Neural cell (in vitro differentiated cells): Measurements from ENCODE around the gene AKAP9. TPM values are rescaled to one million over a fixed set of nuclear protein-coding genes. Genes with fewer than 3 reads are reported as not detected.

Source experiments
- H2AFZ ChIP-seq: fragments of 200-600, 300-800 bp; sonication (generic), shearing (Covaris generic); 2 replicates; pipeline ENCODE4 v1.6.0; 2014; ENCODE audit warnings: low read depth, mild to moderate bottlenecking, antibody characterized with exemption, low read length, moderate library complexity
- H3F3A ChIP-seq: fragments of 200-600 bp; shearing (Covaris generic); 2 replicates; pipeline ENCODE4 v1.6.1; 2016; ENCODE audit warnings: mild to moderate bottlenecking, moderate library complexity, mixed read lengths, antibody characterized with exemption, low read length; ENCODE audit not compliant: insufficient read depth, poor library complexity, severe bottlenecking
- H3K27ac ChIP-seq: fragments of 200-600, 300-800 bp; sonication (generic), shearing (Covaris generic); 2 replicates; pipeline ENCODE4 v1.5.1; 2014; ENCODE audit warnings: mild to moderate bottlenecking, low read length, moderate library complexity
- H3K27me3 ChIP-seq: fragments of 300-800, 200-600 bp; sonication (generic), shearing (Covaris generic); 2 replicates; pipeline ENCODE4 v1.6.0; 2014; ENCODE audit warnings: mild to moderate bottlenecking, low read depth, low read length, moderate library complexity; ENCODE audit not compliant: insufficient read depth
- H3K36me3 ChIP-seq: fragments of 300-800, 200-600 bp; sonication (generic), shearing (Covaris generic); 2 replicates; pipeline ENCODE4 v1.5.1; 2014; ENCODE audit warnings: mild to moderate bottlenecking, antibody characterized with exemption, low read length, moderate library complexity; ENCODE audit not compliant: insufficient read depth
- H3K4me2 ChIP-seq: fragments of 300-800, 200-600 bp; sonication (generic), shearing (Covaris generic); 2 replicates; pipeline ENCODE4 v1.6.0; 2014; ENCODE audit warnings: mild to moderate bottlenecking, low read length
- H3K4me3 ChIP-seq: fragments of 300-800, 200-600 bp; sonication (generic), shearing (Covaris generic); 2 replicates; pipeline ENCODE4 v1.5.1; 2014; ENCODE audit warnings: mild to moderate bottlenecking, low read length, moderate library complexity
- H3K79me2 ChIP-seq: fragments of 200-600 bp; shearing (Covaris generic); replicated peaks from 2 replicates; pipeline ENCODE4 v1.6.0; 2014; ENCODE audit warnings: mild to moderate bottlenecking, low read length, moderate library complexity; ENCODE audit not compliant: insufficient read depth
- H3K9ac ChIP-seq: fragments of 300-800, 200-600 bp; sonication (generic), shearing (Covaris generic); 2 replicates; pipeline ENCODE4 v1.6.1; 2016; ENCODE audit warnings: mild to moderate bottlenecking, low read length, mixed read lengths
- H3K9me2 ChIP-seq: fragments of 200-600 bp; shearing (Covaris generic); 2 replicates; pipeline ENCODE4 v1.6.1; 2016; ENCODE audit warnings: mild to moderate bottlenecking, low read length, mixed read lengths; ENCODE audit not compliant: insufficient read depth
- H3K9me3 ChIP-seq: fragments of 200-600, 300-800 bp; sonication (generic), shearing (Covaris generic); 2 replicates; pipeline ENCODE4 v1.6.1; 2016; ENCODE audit warnings: mild to moderate bottlenecking, mixed run types, low read length, moderate library complexity, mixed read lengths
- H4K20me1 ChIP-seq: fragments of 200-600 bp; shearing (Covaris generic); 2 replicates; pipeline ENCODE4 v1.6.1; 2016; ENCODE audit warnings: mild to moderate bottlenecking, mixed run types; ENCODE audit not compliant: insufficient read depth
- EP300 ChIP-seq: fragments of 450-650 bp; conservative IDR thresholded peaks from 2 replicates; pipeline ENCODE4 v1.6.1; 2014; ENCODE audit warnings: antibody characterized with exemption, mild to moderate bottlenecking, moderate library complexity; ENCODE audit not compliant: poor library complexity, severe bottlenecking
- EZH2 ChIP-seq: fragments of 200-600, 300-800 bp; shearing (Covaris generic), sonication (generic); IDR thresholded peaks from 2 replicates; pipeline ENCODE4 v1.6.1; 2014; ENCODE audit warnings: antibody characterized with exemption, low read length, borderline replicate concordance, mild to moderate bottlenecking; ENCODE audit not compliant: insufficient read depth, poor library complexity, severe bottlenecking
- MXI1 ChIP-seq: fragments of 450-650 bp; conservative IDR thresholded peaks from 2 replicates; pipeline ENCODE4 v1.6.1; 2014; ENCODE audit warnings: antibody characterized with exemption, mild to moderate bottlenecking; ENCODE audit not compliant: poor library complexity, severe bottlenecking
- POLR2AphosphoS5 ChIP-seq: IDR thresholded peaks from 2 replicates; pipeline ENCODE4 v1.6.1; 2012
- RAD21 ChIP-seq: fragments of 450-650 bp; conservative IDR thresholded peaks from 2 replicates; pipeline ENCODE4 v1.6.1; 2014; ENCODE audit warnings: antibody characterized with exemption, mild to moderate bottlenecking, moderate library complexity
- SMC3 ChIP-seq: fragments of 450-650 bp; conservative IDR thresholded peaks from 2 replicates; pipeline ENCODE4 v1.6.1; 2014; ENCODE audit warnings: antibody characterized with exemption, mild to moderate bottlenecking, moderate library complexity; ENCODE audit not compliant: poor library complexity
- TAF1 ChIP-seq: IDR thresholded peaks from 2 replicates; pipeline ENCODE4 v1.6.1; 2012; ENCODE audit warnings: low read depth
- polyA plus RNA-seq: library from polyadenylated mRNA; depleted of rRNA; stranded (reverse); fragments of >200 nt; gene quantifications from 2 replicates; pipeline ENCODE4 v1.2.3, GENCODE V29; 2014
- TF ChIP-seq, protein P1 (sequence below): fragments of 450-650 bp; IDR thresholded peaks from 2 replicates; pipeline ENCODE4 v1.5.1; 2014; ENCODE audit warnings: antibody characterized with exemption, mild to moderate bottlenecking, moderate library complexity; ENCODE audit not compliant: poor library complexity, severe bottlenecking
- TF ChIP-seq, protein P2 (sequence below): IDR thresholded peaks from 2 replicates; pipeline ENCODE4 v1.6.1; 2012; ENCODE audit warnings: borderline replicate concordance

The AKAP9 gene
- polyA plus RNA-seq, 1 donor from 2014 or later: 120 TPM

DNA sequence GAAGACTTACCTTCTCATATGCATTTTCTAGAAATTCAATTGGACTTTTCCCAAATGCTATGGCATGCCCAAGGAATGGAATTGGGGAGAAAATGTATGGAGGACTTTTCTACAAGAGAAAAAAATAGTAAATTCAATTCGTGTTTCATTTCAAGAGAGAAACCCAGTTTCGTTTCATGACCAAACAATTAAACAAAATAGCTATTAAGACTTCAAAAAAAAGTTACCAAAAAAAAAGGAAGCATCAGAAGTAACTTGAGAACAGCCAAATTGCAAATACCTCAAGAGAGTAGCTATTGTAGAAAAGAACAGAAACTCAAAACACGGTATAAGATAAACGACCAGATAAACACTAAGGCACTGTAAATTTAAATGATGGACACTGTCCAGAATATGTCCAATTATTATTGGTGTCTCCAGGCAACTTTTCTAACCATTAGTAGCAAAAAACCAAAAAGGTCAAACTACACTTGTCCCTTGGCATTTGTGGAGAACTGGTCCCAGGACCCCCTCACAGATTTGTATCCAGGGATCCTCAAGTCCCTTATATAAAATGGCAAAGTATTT, 191.2 kb downstream of the AKAP9 start:
- Histone ChIP-seq H3K36me3 (no peaks in the 10 kb centered on the region), H3K79me2 (peaks cover 42% of the 10 kb centered on the region), H3K9ac (no peak overlapping the region), H3K27me3 (no peaks in the 10 kb centered on the region), H2AFZ (no peak overlapping the region), H4K20me1 (no peaks in the 10 kb centered on the region), H3K27ac (no peak overlapping the region), H3F3A (no peaks in the 10 kb centered on the region), H3K9me2 (no peaks in the 10 kb centered on the region), H3K4me2 (peak overlapping the region; percentile 59), H3K9me3 (no peaks in the 10 kb centered on the region), H3K4me3 (peak overlapping the region; percentile 96)
- TF ChIP-seq MXI1: no peak
- TF ChIP-seq EP300: no peak
- TF ChIP-seq, protein P1, sequence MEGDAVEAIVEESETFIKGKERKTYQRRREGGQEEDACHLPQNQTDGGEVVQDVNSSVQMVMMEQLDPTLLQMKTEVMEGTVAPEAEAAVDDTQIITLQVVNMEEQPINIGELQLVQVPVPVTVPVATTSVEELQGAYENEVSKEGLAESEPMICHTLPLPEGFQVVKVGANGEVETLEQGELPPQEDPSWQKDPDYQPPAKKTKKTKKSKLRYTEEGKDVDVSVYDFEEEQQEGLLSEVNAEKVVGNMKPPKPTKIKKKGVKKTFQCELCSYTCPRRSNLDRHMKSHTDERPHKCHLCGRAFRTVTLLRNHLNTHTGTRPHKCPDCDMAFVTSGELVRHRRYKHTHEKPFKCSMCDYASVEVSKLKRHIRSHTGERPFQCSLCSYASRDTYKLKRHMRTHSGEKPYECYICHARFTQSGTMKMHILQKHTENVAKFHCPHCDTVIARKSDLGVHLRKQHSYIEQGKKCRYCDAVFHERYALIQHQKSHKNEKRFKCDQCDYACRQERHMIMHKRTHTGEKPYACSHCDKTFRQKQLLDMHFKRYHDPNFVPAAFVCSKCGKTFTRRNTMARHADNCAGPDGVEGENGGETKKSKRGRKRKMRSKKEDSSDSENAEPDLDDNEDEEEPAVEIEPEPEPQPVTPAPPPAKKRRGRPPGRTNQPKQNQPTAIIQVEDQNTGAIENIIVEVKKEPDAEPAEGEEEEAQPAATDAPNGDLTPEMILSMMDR: no peak
- no peak for TF ChIP-seq POLR2AphosphoS5
- TF ChIP-seq, protein P2, sequence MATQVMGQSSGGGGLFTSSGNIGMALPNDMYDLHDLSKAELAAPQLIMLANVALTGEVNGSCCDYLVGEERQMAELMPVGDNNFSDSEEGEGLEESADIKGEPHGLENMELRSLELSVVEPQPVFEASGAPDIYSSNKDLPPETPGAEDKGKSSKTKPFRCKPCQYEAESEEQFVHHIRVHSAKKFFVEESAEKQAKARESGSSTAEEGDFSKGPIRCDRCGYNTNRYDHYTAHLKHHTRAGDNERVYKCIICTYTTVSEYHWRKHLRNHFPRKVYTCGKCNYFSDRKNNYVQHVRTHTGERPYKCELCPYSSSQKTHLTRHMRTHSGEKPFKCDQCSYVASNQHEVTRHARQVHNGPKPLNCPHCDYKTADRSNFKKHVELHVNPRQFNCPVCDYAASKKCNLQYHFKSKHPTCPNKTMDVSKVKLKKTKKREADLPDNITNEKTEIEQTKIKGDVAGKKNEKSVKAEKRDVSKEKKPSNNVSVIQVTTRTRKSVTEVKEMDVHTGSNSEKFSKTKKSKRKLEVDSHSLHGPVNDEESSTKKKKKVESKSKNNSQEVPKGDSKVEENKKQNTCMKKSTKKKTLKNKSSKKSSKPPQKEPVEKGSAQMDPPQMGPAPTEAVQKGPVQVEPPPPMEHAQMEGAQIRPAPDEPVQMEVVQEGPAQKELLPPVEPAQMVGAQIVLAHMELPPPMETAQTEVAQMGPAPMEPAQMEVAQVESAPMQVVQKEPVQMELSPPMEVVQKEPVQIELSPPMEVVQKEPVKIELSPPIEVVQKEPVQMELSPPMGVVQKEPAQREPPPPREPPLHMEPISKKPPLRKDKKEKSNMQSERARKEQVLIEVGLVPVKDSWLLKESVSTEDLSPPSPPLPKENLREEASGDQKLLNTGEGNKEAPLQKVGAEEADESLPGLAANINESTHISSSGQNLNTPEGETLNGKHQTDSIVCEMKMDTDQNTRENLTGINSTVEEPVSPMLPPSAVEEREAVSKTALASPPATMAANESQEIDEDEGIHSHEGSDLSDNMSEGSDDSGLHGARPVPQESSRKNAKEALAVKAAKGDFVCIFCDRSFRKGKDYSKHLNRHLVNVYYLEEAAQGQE: no peak
- TF ChIP-seq EZH2: no peak
- TF ChIP-seq TAF1: no peak
- TF ChIP-seq RAD21: no peak
- no peak for TF ChIP-seq SMC3

DNA sequence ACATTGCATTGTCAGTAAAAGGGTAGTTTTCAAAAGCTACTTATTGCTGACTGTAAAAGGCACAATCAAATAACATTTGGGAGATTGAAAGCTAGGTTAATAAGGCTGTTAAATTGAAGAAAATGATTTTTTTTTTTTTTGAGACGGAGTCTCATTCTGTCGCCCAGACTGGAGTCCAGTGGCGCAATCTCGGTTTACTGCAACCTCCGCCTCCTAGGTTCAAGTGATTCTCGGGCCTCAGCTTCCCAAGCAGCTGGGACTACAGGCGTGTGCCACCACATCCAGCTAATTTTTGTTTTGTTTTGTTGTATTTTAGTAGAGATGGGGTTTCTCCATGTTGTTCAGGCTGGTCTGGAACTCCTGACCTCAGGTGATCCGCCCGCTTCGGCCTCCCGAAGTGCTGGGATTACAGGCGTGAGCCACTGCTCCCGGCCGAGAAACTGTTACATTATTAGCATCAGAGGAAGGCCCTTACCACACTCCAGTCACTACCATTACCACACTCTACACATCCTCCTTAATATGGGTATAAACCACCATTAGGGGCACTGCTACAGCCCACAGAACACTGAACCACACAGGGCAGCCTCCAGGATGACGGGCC, 192.6 kb downstream of the AKAP9 start:
- Histone ChIP-seq H3K4me2 (no peak overlapping the region), H3K27ac (peak overlapping the region; percentile 95), H3K9me3 (no peaks in the 10 kb centered on the region), H3K36me3 (no peaks in the 10 kb centered on the region), H3K27me3 (no peaks in the 10 kb centered on the region), H3K9ac (peak overlapping the region; percentile 97), H3F3A (no peaks in the 10 kb centered on the region), H4K20me1 (no peaks in the 10 kb centered on the region), H3K79me2 (peaks cover 42% of the 10 kb centered on the region), H2AFZ (peak overlapping the region; percentile 82), H3K9me2 (no peaks in the 10 kb centered on the region), H3K4me3 (peak overlapping the region; percentile 96)
- TF ChIP-seq POLR2AphosphoS5 (no peak), EP300 (no peak), EZH2 (no peak)
- TF ChIP-seq, protein P1: no peak
